Fibroblast of lung (primary cell): ENCODE measurements around the gene ACVR2B. TPM values are rescaled to one million over a fixed set of nuclear protein-coding genes. Genes with fewer than 3 reads are reported as not detected.
"Not testable (repeated sequence)": the region's sequence is repeated elsewhere in the genome, so short reads cannot be mapped to it uniquely, and the experiment has no call there.

ENCODE experiments used
- DNase-seq, 2 donors: peaks; one replicate each; pipeline versions ENCODE4 v3.0.0 to v3.0.0-alpha.2; 2010; ENCODE audit warnings: low read depth in 2 of 2
- H2AFZ ChIP-seq: 2 replicates; pipeline ENCODE4 v1.5.1; 2012; ENCODE audit warnings: low read length, control low read depth, inconsistent platforms
- H3K27ac ChIP-seq: 2 replicates; pipeline ENCODE4 v1.5.1; 2011; ENCODE audit warnings: low read length, control low read depth; ENCODE audit not compliant: insufficient read depth
- H3K27me3 ChIP-seq: 2 replicates; pipeline ENCODE4 v1.5.1; 2011; ENCODE audit warnings: mild to moderate bottlenecking, low read length; ENCODE audit not compliant: control insufficient read depth, insufficient read depth
- H3K36me3 ChIP-seq: 2 replicates; pipeline ENCODE4 v1.5.1; 2011; ENCODE audit warnings: low read length; ENCODE audit not compliant: control insufficient read depth, insufficient read depth
- H3K4me1 ChIP-seq: 2 replicates; pipeline ENCODE4 v1.5.1; 2011; ENCODE audit warnings: low read length; ENCODE audit not compliant: control insufficient read depth, insufficient read depth; ENCODE audit errors: extremely low read depth
- H3K4me2 ChIP-seq: 2 replicates; pipeline ENCODE4 v1.5.1; 2011; ENCODE audit warnings: low read length, control low read depth; ENCODE audit not compliant: insufficient read depth; ENCODE audit errors: extremely low read depth
- H3K4me3 ChIP-seq, 4 experiments: fragments of 200-600 bp in 1 of 4; sonication (generic) in 1 of 4; replicated peaks in 1 of 4; 2 replicates each; pipeline ENCODE4 v1.5.1; 2011 to 2016; ENCODE audit warnings: low read length in 4 of 4, low read depth in 3 of 4, mild to moderate bottlenecking in 3 of 4, control low read depth in 2 of 4, inconsistent platforms in 1 of 4, mixed read lengths in 1 of 4; ENCODE audit not compliant: insufficient read depth in 1 of 4; ENCODE audit errors: control extremely low read depth in 1 of 4
- H3K79me2 ChIP-seq: 2 replicates; pipeline ENCODE4 v1.5.1; 2012; ENCODE audit warnings: mild to moderate bottlenecking, low read length, inconsistent platforms; ENCODE audit not compliant: control insufficient read depth, insufficient read depth
- H3K9ac ChIP-seq: 2 replicates; pipeline ENCODE4 v1.5.1; 2011; ENCODE audit warnings: mild to moderate bottlenecking, low read length, control low read depth; ENCODE audit not compliant: insufficient read depth
- H3K9me3 ChIP-seq: 2 replicates; pipeline ENCODE4 v1.5.1; 2012; ENCODE audit warnings: low read depth, low read length; ENCODE audit not compliant: control insufficient read depth, insufficient read depth
- H4K20me1 ChIP-seq: 2 replicates; pipeline ENCODE4 v1.5.1; 2011; ENCODE audit warnings: low read length; ENCODE audit not compliant: control insufficient read depth, insufficient read depth; ENCODE audit errors: extremely low read depth
- EZH2 ChIP-seq: IDR thresholded peaks from 2 replicates; pipeline ENCODE4 v1.5.1; 2012; ENCODE audit warnings: low read length, control low read depth, mild to moderate bottlenecking; ENCODE audit errors: missing control alignments
- polyA plus RNA-seq, 2 donors: library from polyadenylated mRNA; depleted of rRNA in 1 of 2; stranded (reverse) in 1 of 2; unstranded in 1 of 2; fragments of >200 nt; gene quantifications; 2 replicates each; pipeline ENCODE4 v1.2.1, GENCODE V29; 2011 to 2012; ENCODE audit warnings: missing spikeins in 1 of 2
- total RNA-seq: library from RNA; depleted of rRNA; stranded (reverse); fragments of >200 nt; gene quantifications from 2 replicates; pipeline ENCODE4 v1.2.1, GENCODE V29; 2014
- TF ChIP-seq, protein P1 (sequence below), 2 donors: IDR thresholded peaks in 1 of 2; conservative IDR thresholded peaks in 1 of 2; 1 replicate in 1 of 2; 2 replicates in 1 of 2; pipeline ENCODE4 v1.5.1; 2011 to 2012; ENCODE audit warnings: low read length in 2 of 2, control low read depth in 1 of 2, inconsistent platforms in 1 of 2, low read depth in 1 of 2, mild to moderate bottlenecking in 1 of 2

Gene ACVR2B
- total and polyA plus RNA-seq, 2 donors (not counting 1 experiment from before 2014, with no cell fraction given), result 0.60 to 2.6 TPM

DNA sequence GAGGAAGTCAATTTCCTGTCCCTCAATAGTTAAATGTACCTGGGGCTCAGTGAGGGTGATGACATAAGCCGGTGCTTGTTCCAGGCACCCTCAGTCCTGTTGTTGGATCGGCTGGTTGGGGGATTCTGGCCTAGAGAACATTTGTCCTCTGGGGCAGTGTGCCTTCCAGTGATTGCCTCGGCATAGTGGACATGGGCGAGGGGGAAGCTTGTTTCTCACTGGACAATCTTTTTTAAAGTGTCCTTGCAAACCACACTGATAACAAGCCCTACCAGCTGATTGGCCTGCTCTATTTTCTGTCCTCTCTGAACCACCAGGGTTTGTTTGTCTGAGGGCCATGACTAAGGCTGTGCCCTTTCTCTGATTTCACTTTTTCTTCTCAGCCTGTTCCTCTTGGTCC lies 10.5 kb upstream of the ACVR2B start:
- H3K4me1 ChIP-seq, H3K27ac ChIP-seq, H3K9ac ChIP-seq, H3K4me2 ChIP-seq, H2AFZ ChIP-seq, H3K4me3 ChIP-seq, H3K9me3 ChIP-seq, DNase-seq, H3K27me3 ChIP-seq, H3K36me3 ChIP-seq, H3K79me2 ChIP-seq, H4K20me1 ChIP-seq: not testable (repeated sequence)

DNA sequence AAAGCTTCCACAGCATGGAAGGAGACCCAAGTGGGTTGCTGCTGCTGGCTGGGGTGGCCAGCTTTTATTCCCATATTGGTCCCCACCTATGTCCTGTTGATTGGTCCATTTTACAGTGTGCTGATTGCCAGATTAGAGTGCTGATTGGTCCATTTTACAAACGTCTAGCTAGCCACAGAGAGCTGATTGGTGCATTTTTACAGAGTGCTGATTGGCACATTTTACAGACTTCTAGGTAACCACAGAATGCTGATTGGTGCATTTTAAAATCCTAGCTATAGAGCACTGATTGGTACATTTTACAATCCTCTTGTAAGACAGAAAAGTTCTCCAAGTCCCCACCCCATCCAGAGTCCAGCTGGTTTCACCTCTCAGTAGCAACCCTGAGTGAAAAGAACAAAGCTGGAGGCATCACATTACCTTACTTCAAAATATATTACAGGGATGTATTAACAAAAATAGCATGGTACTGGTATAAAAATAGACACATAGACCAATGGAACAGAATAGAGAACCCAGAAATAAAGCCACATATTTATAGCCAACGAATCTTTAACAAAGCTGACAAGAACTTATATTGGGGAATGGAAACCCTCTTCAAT lies 7.5 kb upstream of the ACVR2B start:
- Histone ChIP-seq H3K9me3 (no peaks in the 10 kb centered on the region), H3K36me3 (no peaks in the 10 kb centered on the region), H2AFZ (no peak overlapping the region), H4K20me1 (no peaks in the 10 kb centered on the region), H3K4me1 (no peaks in the 10 kb centered on the region), H3K79me2 (no peaks in the 10 kb centered on the region), H3K4me3 (no peak overlapping the region), H3K4me2 (no peak overlapping the region), H3K9ac (no peak overlapping the region), H3K27me3 (no peaks in the 10 kb centered on the region), H3K27ac (no peak overlapping the region)
- TF ChIP-seq, protein P1, sequence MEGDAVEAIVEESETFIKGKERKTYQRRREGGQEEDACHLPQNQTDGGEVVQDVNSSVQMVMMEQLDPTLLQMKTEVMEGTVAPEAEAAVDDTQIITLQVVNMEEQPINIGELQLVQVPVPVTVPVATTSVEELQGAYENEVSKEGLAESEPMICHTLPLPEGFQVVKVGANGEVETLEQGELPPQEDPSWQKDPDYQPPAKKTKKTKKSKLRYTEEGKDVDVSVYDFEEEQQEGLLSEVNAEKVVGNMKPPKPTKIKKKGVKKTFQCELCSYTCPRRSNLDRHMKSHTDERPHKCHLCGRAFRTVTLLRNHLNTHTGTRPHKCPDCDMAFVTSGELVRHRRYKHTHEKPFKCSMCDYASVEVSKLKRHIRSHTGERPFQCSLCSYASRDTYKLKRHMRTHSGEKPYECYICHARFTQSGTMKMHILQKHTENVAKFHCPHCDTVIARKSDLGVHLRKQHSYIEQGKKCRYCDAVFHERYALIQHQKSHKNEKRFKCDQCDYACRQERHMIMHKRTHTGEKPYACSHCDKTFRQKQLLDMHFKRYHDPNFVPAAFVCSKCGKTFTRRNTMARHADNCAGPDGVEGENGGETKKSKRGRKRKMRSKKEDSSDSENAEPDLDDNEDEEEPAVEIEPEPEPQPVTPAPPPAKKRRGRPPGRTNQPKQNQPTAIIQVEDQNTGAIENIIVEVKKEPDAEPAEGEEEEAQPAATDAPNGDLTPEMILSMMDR (conservative IDR thresholded peaks at IDR 0.05 in 1 of 2, IDR thresholded peaks at IDR 0.05 in 1 of 2; ENCODE audit: low read depth in 1 of 2, low read length in 2 of 2), result no peak
- TF ChIP-seq EZH2, result no peak
- DNase-seq, result no peak

DNA sequence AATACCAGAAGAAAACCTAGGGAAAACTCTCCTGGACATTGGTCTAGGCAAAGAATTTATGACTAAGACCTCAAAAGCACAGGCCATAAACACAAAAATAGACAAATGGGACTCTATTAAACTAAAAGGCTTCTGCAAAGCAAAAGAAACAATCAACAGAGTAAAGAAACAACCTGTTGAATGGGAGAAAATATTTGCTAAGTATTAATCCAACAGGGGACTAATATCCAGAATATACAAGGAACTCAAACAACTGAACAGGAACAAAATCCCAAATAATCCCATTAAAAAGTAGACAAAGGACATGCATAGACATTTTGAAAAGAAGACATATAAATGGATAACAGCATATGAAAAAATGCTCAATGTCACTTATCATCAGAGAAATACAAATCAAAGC lies 6.9 kb upstream of the ACVR2B start:
- TF ChIP-seq, protein P1 (conservative IDR thresholded peaks at IDR 0.05 in 1 of 2, IDR thresholded peaks at IDR 0.05 in 1 of 2; ENCODE audit: low read depth in 1 of 2, low read length in 2 of 2), result no peak
- TF ChIP-seq EZH2, result no peak
- Histone ChIP-seq H3K4me3 (no peak overlapping the region), H3K4me2 (no peak overlapping the region), H3K27me3 (no peaks in the 10 kb centered on the region), H2AFZ (no peak overlapping the region), H3K9me3 (no peaks in the 10 kb centered on the region), H3K79me2 (no peaks in the 10 kb centered on the region), H4K20me1 (no peaks in the 10 kb centered on the region), H3K36me3 (no peaks in the 10 kb centered on the region), H3K4me1 (no peaks in the 10 kb centered on the region), H3K27ac (no peak overlapping the region), H3K9ac (no peak overlapping the region)
- no peak for DNase-seq
